Stimulated activated CD4-positive, alpha-beta T cell treated with anti-CD3 and anti-CD28 coated beads, Interleukin-4, amount 100 ng/mL, for 24 hours (primary cell): ENCODE measurements around the gene WDFY4.

ENCODE experiments used
- DNase-seq: peaks from one replicate; pipeline ENCODE4 v3.0.0-alpha.2; 2020

The WDFY4 gene

DNA sequence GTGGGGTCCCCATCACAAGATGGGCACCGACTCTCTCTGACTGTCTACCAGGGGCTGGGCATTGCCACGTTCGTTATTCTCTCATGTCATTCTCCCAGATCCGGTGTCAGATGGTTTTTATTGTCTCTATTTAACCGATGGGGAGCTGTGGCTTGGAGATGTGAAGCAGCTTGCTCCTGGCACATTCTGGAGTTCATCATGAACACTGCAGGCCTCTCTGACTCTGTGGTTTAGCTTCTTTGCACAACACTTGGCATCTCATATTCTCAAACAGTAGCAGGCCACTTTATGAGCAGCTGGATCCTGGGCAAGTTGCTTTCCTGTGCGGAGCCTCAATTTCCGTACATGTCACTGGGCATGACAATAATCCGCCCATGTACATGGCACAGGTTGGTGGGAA lies 135.1 kb downstream of the WDFY4 start:
- DNase-seq = no peak

DNA sequence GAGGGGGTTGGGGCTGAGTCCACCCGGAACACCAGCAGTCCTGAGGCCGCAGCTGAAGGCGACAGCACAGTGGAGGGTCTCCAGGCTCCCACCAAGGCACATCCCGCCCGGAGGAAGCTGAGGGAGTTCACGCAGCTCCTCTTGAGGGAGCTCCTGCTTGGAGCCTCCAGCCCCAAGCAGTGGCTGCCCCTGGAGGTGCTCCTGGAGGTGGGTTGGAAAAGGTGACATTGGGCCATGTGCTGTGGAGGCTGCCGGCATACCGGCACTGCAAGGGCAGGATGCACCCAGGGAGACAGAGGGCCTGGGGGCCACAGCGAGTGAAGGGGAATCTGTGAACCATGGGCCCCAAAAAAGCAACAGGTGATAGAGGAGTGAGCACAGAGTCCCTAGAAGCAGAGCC lies 135.6 kb downstream of the WDFY4 start:
- DNase-seq = no peak

DNA sequence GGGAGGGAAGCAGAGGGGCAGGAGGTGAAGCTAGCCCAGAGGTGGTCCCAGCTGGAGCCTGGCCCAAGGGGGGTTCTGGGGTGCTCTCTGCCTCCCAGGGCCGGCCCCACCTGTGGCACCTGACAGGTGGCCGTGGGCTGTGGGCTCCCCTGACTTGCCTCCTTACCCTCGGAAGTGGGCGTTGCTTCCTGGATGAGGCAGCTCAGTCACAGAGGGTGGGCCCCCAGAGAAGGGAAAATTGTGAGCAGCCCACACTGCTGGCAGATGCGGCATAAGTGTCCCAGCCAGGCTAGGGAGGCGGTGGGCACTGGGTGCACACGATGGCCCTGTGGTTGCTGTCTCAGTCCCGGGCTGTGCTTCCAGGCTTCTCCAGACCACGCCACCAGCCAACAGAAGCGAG lies 136.0 kb downstream of the WDFY4 start:
- no peak for DNase-seq

DNA sequence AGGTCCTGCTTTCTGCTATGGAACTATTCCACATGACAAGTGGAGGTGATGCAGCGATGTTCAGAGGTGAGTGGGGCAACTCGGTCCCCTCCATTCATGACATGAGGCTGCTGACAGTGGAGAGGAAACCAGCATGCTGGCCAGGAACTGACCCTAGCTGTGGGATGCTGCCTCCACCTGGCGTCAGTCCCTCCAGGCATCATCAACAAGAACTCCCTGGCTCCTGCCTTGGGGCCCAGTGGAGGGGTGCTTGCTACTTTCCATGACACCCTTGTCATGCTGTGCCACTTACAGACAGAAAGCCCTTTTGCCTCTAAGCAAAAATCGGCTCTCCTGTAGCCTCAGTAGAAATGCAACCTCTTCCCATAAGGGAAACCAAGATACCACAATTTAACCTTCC lies 136.4 kb downstream of the WDFY4 start:
- no peak for DNase-seq

DNA sequence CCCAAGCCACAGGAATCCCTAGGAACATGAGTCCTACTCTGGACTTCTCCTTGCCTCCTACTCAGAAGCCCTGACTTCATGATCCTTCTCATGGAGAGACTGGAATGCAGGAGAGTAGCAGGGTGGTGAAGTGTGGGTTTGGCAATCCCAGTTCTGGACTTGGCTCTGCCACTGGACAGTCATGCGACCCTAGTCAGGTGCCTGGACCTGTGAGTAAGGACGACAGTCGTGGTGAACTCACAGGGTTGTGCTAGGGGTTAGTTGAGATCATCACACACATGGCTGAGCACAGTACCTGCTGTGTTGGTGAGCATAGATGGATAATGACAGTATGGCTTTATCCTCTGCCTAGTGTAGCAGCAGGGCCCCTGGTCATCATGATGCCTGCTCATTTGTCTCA lies 137.0 kb downstream of the WDFY4 start:
- no peak for DNase-seq

DNA sequence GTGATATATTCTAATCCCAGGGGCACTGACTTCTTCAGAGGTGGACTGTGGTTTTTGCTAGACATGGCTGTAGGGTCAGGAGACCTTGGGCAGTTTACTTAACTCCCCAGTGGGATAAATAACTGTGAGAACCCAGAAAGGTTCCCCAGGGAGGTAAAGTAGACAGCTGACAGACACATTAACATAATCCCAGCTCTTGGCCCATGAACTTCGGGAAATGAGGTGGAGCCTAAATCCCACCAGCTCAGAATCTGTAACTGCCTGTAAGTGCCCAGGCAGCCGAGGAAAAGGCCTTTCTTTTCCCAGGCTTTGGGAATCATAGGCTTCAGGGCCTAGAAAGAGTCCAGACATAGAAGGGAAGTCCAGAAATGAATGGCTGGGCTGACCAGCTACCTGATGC lies 149.0 kb downstream of the WDFY4 start:
- DNase-seq = no peak

DNA sequence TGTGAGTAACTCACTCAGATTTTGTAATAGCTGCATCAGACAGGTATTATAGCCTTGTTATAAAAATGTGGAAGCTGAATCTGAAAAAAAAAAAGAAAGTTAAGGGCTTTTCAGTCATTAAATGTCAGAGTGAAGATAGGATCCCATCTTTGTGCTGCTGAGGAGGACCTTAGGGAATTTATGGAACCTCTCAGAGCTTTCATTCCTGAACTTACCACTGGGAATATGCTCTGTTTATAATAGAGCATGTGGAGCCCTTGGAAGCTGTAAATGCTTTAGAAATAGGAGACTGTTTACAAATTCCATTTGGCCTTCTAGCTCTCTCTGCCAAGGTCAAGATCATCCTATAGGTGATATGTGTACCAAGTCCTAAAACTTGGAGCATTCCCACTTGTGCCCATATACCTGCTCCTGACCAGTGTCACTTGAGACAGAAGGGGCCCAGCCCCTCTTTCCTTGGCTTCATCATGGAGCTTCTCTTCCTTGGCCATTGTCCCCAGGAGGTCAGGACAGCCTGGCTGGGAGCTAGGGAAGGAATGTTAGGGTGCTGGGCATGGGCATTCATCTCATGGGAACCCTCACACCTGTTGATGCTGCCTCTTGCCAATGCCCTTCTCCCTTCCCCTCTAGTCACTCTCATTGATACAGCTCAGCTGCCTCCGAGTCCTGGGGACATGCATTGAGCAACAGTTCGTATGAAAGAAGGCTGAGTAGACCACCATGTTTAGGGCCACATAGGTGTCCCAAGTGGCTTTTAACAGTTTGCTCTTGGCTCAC lies 149.7 kb downstream of the WDFY4 start:
- no peak for DNase-seq

DNA sequence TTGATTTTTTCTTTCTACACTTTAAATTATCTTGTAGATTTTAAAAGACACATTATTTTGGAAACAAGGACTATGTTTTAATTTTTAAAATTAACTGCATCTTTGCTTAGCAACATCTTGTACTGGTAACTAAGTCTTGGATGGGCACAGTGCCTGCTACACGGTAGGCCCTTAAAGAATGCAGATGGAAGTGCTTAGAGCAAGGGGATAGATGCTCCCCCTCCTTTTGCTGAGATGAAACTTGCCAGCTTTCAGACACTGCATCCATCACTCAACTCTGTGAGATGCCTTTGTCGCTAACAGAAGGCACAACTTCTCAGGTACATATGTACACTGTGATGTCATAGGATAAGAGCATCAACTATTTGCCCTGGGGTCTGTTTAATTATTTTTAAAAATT lies 151.1 kb downstream of the WDFY4 start:
- no peak for DNase-seq

DNA sequence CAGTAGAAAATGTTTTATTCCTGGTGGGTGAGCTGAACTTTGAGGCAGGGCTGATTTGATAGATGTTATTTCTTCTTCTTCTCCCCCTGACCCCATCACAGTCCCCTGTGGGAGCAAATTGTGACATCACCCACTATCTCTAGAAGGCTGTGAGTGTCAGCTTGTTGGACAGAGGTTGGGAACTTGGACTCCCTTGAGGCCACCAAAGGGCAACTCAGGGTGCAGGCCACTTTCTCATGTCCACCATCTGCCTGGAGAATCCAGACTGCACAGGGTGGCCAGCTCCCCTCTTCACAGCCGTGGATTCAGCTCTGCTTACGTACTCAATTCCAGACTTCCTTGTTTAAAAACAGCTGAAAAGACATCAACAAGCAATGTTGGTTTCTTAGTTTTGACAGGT lies 151.9 kb downstream of the WDFY4 start:
- DNase-seq = no peak

DNA sequence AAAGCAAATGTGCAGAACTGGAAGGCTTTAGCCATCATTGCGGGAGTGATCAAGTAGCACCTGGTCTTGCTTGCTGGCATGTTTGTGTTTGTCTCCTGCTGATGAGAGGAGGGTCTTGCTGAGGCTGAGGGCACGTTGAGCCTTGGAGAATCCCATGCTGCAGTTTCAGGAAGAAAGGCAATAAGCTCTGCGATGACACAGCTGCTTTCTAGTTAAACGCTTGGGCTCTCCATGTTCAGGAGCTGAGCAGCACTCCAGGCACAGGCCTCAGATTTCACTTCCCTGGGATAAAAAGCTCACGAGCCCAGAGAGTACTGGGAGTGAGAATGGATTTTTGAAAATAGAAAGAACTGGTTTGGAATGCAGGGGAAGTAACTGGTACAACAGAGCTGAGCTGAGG lies 154.2 kb downstream of the WDFY4 start:
- DNase-seq = no peak

DNA sequence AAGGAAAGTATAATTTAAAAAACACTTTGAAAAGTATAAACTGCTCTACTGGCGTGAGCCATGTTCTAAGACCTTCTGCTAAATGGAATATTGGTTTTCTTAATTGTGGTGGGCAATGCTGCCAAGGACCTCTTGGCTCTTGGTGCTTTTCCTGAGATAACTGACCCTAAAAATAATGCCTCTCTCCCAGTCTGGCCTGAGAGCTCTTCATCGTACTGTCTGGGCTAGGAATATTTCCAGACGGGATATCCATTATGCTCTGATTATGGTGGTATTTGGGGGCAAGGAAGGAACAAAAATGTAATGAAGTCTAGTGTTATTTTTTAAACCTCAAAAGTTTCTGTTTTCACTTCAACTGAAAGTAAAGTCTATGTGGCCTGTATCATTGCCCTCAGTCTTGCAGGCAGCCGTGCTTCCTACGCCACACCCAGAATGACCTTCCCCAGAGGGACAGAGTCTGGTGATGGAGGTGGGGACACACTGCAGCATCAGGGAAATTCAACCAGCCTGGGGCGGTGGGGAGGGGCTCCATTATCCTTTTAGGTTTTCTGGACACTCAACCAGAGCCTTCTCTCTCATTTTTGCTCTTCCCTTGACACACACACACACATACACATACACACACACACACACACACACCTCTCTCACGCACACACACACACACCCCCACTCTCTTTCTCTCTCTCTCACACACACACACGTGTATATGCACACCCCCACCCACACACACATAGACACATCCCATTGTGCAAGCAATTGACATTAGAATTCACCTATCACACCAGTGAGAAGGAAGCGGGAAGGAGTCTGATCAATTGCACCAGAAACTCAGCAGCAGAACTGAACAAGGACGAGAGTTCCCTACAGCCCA lies 155.4 kb downstream of the WDFY4 start:
- DNase-seq = no peak

DNA sequence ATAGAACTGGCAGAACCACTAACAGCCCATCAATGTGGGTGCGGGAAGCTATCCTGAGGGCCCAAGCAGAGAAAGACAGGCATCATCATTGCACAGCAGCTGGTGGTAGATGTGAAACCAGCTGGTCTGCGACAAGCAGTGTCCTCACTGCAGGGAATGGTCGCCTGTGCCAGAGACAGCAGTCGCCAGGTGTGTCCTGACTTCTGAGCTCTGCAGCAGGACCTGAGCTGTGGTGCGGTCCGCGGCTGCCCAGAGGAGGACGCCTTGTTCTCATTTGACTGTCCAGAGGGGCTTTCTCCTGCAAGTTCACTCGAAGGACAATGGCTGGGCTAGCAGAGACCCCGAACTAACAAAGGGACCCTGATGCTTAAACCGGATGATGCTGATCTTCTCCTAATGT lies 157.6 kb downstream of the WDFY4 start:
- DNase-seq = no peak

DNA sequence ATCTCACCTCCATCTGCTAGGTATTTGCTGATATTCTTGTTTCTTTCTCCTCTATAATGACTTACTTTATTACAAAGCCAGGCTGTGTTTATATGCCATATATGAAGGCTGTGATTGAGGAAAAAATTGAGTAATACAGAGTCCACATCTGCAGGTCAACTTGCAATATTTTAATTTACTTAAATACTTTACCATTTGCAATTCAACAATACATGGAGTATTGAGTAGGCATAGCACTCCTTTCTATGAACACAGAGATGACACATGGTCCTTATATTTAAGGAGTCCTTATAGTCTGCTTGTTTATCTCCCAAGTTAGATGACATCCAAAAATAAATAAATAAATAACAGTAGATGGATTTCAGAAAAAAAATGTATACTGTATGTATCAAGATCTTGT lies 158.5 kb downstream of the WDFY4 start:
- DNase-seq = no peak

DNA sequence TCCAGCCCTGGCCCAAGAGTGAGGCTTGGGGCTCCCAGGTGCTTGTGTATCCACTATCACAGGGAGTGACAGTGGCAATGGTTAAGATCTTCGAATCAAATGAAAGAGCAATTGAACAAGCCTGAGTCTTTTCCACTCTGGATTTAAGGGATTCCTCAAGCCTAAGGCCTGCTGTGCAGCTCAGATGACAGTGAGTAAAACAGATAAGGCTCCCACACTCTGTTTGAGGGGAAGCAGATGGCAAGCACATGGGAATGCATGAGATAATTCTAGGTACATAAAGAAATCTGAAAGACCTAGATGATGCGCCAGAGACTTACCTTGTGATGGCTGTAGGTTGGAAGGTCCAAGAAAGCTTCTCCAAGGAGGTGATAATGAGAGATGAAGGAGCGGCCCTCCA lies 159.9 kb downstream of the WDFY4 start:
- no peak for DNase-seq

DNA sequence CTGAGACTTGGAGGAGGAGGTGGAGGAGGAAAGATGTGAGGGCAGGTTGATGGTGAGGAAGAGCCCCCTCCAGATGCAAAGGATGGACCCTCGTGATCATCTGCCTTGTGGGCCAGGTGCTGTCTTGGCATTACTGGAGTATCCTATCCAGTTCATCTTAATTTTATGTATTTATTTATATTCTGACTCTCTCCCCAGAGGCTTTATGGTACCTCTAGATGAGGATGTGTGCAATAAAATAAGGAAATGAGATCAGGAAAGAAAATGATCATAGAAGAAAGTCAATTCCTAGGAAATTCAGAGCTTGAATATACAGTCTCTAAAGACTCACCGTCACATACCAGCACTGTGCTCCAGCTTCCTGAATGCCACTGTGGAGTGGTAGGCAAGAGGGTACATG lies 160.8 kb downstream of the WDFY4 start:
- no peak for DNase-seq

DNA sequence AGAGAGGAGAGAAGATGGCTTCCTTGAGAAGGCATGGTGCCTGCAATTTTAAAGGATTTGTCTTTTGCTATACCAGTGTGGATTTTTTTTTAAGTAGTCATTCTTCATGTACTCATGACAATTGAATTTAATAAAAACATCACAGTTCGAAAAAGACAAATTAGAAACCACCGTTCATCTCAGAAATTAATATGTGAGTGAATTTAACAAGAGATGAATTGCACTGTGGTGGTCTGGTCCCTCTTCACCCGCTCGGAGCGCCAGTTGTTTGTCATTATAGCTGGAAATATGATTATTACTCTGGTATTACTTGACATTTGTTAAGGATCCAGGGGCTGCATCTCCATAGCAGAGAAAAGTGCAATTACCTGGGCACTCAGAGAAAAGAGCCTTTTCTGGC lies 163.0 kb downstream of the WDFY4 start:
- DNase-seq = no peak

DNA sequence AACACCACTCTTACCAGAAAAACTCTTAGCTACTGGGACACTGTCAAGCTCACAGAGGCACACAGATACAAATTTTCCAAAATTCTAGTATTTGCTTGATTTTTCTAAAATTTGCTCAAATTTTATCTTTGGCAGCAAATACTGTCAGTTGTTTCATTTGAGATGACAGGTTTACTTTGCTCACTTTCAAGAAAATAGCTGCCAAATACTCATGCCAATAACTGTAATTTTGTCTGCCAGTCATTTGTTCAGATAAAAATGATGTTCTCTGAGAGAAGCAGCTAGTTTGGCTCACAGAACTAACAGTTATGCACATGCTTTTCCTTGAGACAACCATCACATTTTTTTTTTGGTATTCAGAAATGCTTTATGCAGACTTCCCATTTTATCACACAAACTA lies 172.2 kb downstream of the WDFY4 start:
- no peak for DNase-seq

DNA sequence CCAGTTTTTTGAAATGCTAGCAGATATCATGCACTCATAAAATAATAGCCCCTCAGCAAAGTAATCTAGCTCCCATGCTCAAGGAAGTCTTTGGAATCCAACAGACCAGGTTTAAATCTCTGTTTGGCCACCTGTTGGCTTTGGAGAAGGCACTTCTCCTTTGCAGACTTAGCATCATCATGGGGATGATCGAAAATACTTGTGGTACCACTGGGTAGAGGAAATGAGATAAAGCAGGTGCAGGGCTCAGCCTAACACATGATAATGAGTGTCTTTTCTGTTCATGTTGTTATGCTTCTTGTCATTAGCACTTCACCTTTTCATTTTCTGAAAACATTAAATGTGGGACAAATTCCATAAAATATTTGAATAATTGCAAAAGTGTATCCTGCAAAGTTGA lies 187.6 kb downstream of the WDFY4 start:
- no peak for DNase-seq

DNA sequence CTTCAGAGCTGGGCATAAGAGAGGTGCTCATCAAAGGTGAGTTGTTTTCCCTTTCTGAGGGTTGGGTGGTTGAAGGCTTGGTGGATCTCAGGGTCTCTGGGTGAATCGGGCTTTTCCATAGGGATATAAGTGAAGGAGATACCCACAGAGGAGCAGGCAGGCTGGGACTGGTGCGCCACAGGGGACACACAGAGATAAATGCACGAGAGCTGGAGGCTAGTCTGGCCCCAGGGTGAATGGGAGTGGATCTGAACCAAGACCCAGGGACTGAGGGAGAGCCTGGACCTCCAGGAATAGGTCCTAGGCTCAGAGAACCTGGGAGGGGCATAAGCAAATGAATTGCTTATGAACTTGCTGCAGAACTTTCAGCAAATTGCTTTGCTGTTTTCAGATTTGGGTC lies 193.4 kb downstream of the WDFY4 start:
- DNase-seq = no peak

DNA sequence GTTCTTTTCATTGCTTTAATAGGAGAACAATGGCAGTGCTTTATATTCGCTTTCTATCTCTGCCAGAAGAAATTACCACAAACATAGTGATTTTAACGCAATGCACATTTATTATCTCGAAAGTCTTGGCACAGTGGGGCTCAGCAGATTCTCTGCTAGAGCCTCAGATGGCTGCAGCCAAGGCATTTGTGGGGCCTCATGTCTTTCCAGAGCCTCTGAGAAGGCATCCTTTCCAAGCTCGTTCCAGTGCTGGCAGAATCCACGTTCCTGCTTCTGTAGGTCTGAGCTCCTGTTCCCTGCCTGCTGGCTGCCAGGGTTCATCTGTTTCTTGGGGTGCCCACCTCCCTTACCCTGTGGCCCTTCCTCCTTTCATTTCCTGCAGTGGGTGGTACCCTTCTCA lies 194.8 kb downstream of the WDFY4 start:
- DNase-seq = no peak

DNA sequence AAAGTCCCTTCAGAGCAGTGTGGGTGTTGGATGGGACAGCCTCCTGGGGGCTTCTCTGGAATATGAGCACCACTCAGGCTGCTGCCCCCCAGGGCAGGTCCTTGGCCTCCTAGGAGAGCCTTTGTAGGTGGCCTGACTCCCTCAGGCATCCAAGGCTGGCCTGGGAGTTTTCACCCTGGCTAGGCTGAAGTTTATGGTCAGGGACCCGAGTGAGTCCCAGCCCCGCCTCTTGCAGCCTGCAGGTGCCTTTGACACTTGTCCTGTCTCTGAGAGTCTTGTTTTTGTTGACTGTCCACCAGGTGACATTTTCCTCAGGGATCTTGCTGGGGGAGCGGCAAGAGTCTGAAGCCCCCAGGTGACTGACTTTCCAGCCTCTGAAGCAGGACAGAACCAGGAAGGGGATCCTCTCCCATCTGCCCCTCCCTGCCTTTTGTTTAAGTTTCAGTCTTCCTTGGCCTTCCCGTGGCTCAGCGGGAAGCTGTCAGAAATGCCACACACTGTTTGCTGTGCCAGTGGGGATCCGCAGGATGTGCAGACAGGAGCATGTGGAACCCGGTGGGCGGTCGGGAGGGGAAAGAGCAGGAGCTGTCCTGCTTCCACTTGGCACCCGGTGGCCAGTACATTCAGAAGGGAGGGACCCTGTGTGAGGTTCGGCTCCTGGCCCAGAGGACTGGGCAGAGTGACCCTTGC lies 195.5 kb downstream of the WDFY4 start:
- DNase-seq = no peak

DNA sequence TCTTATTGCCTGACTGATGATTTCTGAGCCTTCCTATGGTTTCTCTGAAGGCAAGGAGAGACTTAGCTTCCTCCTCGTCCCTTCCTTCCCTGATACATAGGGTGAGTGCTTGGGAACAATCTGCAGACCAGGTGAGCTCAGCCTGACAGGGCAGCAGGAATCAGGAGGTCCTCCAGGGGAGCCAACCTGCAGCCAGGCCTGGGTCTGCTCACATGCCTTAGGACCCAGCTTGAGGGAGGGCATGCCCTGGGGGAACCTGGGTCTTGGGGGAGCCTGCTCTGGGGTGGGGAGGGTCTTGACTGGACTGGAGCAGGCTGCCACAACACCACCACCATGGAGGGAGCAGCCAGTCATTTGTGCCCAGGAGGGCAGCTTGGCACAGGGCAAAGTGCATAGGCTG lies 197.3 kb downstream of the WDFY4 start:
- no peak for DNase-seq

DNA sequence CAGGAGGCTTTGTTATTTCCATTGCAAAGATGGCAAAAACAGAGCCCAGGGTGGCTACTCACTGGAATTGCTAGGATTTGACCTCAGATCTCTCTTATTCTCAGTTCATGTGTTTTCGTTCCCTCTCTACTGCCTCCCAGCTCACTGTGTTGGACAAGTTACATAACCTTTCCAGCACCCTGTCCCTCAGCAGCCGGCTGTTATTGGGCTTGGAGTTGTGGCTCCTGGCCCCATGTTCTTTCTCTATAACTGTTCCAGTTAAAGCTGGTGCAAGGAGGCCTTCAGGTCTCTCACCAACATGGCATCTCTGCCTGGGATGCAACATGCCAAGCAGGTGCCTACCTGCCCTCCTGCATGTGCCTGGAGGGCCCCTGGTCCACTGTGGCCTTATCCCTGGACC lies 198.2 kb downstream of the WDFY4 start:
- no peak for DNase-seq

DNA sequence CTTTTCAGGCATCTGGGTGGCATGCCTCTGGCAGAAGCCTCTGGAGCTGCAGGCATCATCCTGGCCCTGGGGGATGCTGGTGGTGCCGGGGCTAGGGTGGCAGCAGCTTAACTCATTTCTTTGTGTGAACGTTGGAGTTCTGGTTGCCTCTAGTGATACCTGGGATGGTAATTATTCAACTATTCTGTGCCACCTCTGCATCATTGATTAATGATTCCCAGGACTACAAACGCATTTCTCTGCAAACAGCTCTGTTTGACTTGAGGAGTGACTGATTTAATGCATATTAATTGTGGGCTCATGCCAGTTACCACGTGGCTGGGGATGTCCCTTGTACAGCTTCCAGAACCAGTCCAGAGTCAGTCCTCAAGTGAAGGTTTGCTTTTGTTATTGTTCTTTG lies 199.0 kb downstream of the WDFY4 start:
- DNase-seq = no peak
